Muscle layer of duodenum (tissue), 2 donors: ENCODE measurements around the gene CDC37.
"Not testable (repeated sequence)": the region's sequence is repeated elsewhere in the genome, so short reads cannot be mapped to it uniquely, and the experiment has no call there.

Experiments
- H3K27ac ChIP-seq: one replicate; pipeline ENCODE4 v1.7.0; 2013; ENCODE audit warnings: mild to moderate bottlenecking, low read length
- H3K27me3 ChIP-seq: one replicate; pipeline ENCODE4 v1.7.0; 2013; ENCODE audit warnings: low read depth, mild to moderate bottlenecking, control low read depth, low read length
- H3K36me3 ChIP-seq, 2 donors: one replicate each; pipeline ENCODE4 v1.7.0; 2013; ENCODE audit warnings: low read length in 2 of 2, control low read depth in 1 of 2, mild to moderate bottlenecking in 1 of 2; ENCODE audit not compliant: insufficient read depth in 2 of 2, control insufficient read depth in 1 of 2
- H3K4me1 ChIP-seq, 2 donors: one replicate each; pipeline ENCODE4 v1.7.0; 2013; ENCODE audit warnings: low read length in 2 of 2, mild to moderate bottlenecking in 2 of 2, control low read depth in 1 of 2, moderate library complexity in 1 of 2; ENCODE audit not compliant: insufficient read depth in 2 of 2, control insufficient read depth in 1 of 2
- H3K4me3 ChIP-seq, 2 donors: one replicate each; pipeline ENCODE4 v1.7.0; 2013; ENCODE audit warnings: low read length in 2 of 2, low read depth in 1 of 2, mild to moderate bottlenecking in 1 of 2
- H3K9me3 ChIP-seq, 2 donors: one replicate each; pipeline ENCODE4 v1.7.0; 2013; ENCODE audit warnings: low read length in 2 of 2, control low read depth in 1 of 2, mild to moderate bottlenecking in 1 of 2; ENCODE audit not compliant: control insufficient read depth in 1 of 2
- donor health status: healthy.

The CDC37 gene

DNA sequence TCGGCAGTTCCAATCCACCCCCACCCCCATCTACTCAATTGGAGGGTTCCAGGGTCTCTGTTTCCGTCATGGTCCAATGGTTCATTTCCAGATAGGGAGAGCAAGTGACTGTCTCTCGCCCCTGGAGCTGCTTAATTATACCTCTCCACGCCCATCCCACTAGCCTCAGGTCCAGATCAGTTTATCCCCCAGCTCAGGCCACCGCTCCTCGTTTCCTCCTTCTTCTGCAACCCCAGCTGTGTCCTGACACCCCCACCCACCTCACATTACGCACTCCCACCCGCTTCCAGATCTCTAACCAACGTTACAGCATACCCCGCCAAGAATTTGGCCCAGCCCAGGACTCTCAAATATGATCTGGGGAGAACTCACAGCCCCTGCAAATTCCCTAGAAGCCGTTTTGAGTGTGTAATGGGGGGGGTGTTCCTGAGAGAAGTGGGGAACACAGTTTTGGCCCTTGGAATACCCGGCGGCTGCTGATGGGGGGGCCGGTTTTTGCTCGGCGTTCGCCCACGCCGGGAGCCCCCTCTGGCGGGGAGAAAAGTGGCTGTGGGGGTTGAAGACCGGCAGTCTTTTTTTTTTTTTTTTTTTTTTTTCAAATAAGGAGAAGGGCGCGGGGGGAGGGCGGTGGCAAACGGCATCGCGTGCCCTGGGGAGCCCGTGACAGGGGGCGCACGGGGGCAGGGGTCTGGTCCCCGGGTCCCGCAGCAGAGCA lies 15.3 kb upstream of the CDC37 start:
- H3K27me3 ChIP-seq = peaks cover 51% of the 10 kb centered on the region
- peaks cover 0 to 40% of the 10 kb centered on the region in 2 donors for H3K4me1 ChIP-seq
- H3K4me3 ChIP-seq = peak overlapping the region in 1 of 2 donors; percentile 19
- H3K36me3 ChIP-seq = no peaks in the 10 kb centered on the region
- no peak overlapping the region for H3K27ac ChIP-seq
- H3K9me3 ChIP-seq = no peaks in the 10 kb centered on the region

DNA sequence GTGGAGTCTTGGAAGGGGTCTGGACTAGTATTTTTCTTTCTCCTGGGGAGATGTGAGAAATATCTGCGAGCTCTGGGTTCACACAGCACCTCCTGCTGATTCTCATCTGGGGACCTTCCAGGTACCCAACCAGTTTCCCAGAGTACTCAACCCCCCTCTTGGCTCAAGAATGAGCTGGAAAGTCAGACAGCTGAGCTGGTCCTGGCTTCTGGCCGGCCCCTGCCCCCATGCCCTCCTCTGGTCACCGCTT lies 14.8 kb upstream of the CDC37 start:
- Histone ChIP-seq H3K27ac (no peak overlapping the region), H3K27me3 (peaks cover 51% of the 10 kb centered on the region), H3K9me3 (no peaks in the 10 kb centered on the region), H3K36me3 (no peaks in the 10 kb centered on the region), H3K4me1 (peaks cover 0 to 40% of the 10 kb centered on the region in 2 donors), H3K4me3 (no peak overlapping the region)

DNA sequence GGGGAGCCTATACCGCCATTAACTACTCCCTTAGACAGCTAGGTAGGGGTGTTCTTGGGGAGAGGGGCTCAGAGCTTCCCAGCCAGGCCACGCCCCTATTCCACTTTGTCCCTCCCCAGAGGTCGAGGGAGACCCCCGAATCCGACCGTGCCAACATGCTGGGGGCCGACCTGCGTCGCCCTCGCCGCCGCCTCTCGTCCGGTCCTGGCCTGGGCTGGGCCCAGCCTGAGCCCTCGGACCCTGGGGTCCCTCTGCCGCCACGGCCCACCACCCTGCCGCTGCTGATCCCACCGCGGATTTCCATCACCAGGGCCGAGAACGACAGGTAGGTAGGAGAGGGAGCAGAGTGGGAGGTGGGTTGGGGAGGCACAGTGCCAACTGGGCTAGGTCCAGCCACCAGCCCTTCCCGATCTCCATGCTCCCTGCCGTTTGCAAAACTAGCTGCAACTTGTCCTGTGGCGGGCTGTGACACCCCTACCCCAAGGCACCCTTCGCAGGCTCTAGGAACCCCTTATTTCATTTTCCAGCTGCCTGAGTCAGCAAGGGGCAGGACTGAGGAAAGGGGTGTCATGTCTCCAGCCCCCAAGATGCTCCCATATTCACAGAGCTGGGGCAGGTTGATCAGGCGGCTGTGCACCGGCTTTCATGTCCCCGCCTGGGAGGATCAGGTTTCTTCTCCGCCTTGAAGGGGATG lies 14.3 kb upstream of the CDC37 start:
- H3K4me1 ChIP-seq = peaks cover 0 to 40% of the 10 kb centered on the region in 2 donors
- no peak overlapping the region for H3K27ac ChIP-seq
- peaks cover 48% of the 10 kb centered on the region for H3K27me3 ChIP-seq
- no peaks in the 10 kb centered on the region for H3K9me3 ChIP-seq
- H3K4me3 ChIP-seq = no peak overlapping the region
- H3K36me3 ChIP-seq = no peaks in the 10 kb centered on the region

DNA sequence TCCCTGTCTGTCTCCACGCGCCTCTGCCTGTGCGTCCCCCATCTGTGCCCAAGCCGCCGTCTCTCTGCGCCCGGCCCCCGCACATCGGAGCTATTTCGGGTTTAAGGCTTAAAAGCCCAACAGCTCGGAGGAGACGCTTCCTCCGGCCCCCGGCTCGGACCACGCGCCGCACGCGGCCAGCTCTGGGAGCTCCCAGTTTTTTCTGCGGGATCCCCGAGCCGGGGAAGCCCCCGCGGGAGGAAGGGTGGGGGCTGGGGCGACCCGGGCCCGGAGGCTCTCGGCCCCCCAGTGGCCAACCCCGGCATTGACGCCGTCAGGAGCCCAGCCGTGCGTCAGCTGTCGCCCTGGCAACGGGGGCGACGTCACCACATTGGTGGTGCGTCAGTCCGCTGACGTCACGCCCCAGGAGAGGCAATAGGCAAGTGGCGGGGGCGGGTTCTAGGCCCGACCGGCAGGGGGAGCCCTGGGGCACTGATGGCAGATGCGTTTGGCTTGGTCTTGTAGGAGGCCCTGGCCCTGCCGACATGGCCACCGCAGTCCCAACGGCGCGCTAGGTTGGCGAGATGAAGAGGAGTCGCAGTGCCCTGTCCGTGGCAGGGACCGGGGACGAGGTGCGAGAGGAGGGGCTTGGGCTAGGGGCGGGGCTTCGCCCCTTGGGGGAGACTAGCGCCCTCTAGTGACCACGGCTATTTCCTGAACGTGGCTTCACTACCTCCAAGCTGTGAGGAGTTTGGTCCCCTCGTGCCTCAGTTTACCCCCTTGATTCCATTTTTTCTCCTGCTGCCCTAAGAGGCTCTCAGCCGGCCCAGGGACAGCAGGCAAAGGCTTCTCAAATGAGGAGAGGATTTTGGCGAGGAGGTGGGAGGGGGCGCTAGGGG lies 13.3 kb upstream of the CDC37 start:
- H3K27ac ChIP-seq = no peak overlapping the region
- peaks cover 0 to 40% of the 10 kb centered on the region in 2 donors for H3K4me1 ChIP-seq
- no peaks in the 10 kb centered on the region for H3K9me3 ChIP-seq
- peak overlapping the region; percentile 16 to 54 for H3K4me3 ChIP-seq
- H3K36me3 ChIP-seq = no peaks in the 10 kb centered on the region
- H3K27me3 ChIP-seq = peaks cover 39% of the 10 kb centered on the region

DNA sequence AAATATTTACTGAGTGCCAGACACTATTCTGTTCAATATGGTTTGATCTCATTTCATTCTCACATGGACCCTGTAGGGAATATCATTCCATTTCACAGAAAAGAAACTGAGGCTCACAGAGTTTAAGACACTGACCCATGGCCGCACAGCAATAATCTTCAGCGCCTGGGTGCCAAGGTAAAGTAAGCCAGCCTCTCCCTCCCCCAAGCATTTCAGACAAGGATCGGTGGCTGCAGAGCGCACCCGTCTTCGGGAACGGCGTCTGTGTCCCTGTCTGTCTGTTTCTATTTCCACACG lies 12.7 kb upstream of the CDC37 start:
- H3K27me3 ChIP-seq = peaks cover 33% of the 10 kb centered on the region
- H3K27ac ChIP-seq = no peak overlapping the region
- peak overlapping the region in 1 of 2 donors; percentile 54 for H3K4me3 ChIP-seq
- no peaks in the 10 kb centered on the region for H3K9me3 ChIP-seq
- H3K36me3 ChIP-seq = no peaks in the 10 kb centered on the region
- H3K4me1 ChIP-seq = peaks cover 0 to 37% of the 10 kb centered on the region in 2 donors

DNA sequence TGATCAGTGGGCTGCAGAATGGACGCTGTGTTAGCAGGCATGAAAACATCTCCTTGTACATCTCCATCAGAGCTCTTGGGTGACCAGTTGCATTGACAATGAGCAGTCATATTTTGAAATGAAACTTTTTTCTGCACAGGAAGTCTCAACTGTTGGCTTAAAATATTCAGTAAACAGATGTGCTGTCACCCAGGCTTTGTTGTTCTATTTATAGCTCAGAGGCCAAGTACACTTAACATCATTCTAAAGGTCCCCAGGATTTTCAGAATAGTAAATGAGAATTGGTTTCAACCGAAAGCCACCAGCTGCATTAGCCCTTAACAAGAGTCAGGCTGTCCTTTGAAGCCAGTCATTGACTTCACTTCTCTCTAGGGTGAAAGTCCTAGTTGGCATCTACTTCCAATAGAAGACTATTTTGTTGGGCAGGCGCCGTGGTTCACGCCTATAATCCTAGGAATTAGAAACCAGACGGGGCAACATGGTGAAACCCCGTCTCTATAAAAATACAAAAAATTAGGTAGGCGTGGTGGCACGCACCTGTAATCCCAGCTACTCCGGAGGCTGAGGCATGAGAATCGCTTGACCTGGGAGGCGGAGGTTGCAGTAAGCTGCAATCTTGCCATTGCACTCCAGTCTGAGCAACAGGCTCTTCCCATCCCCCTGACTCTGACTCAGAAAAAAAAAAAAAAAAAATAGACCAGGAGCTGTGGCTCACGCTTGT lies 9.1 kb upstream of the CDC37 start:
- no peaks in the 10 kb centered on the region for H3K36me3 ChIP-seq
- no peak overlapping the region for H3K27ac ChIP-seq
- peaks cover 7% of the 10 kb centered on the region for H3K27me3 ChIP-seq
- peaks cover 0 to 12% of the 10 kb centered on the region in 2 donors for H3K4me1 ChIP-seq
- no peaks in the 10 kb centered on the region for H3K9me3 ChIP-seq
- no peak overlapping the region for H3K4me3 ChIP-seq

DNA sequence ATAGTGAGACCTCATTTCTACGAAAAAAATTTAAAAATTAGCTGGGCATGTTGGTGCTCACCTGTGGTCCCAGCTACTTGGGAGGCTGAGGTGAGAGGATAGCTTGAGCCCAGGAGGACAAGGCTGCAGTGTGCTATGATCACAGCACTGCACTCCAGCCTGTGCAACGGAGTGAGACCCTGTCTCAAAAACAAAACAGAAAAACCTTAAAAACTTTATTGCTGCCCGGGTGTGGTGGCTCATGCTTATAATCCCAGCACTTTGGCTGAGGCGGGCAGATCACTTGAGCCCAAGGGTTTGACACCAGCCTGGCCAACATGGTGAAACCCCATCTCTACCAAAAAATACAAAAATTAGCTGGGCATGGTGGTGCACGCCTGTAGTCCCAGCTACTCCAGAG lies 7.9 kb upstream of the CDC37 start:
- not testable (repeated sequence) for H3K27ac ChIP-seq, H3K27me3 ChIP-seq, H3K9me3 ChIP-seq, H3K36me3 ChIP-seq, H3K4me3 ChIP-seq, H3K4me1 ChIP-seq

DNA sequence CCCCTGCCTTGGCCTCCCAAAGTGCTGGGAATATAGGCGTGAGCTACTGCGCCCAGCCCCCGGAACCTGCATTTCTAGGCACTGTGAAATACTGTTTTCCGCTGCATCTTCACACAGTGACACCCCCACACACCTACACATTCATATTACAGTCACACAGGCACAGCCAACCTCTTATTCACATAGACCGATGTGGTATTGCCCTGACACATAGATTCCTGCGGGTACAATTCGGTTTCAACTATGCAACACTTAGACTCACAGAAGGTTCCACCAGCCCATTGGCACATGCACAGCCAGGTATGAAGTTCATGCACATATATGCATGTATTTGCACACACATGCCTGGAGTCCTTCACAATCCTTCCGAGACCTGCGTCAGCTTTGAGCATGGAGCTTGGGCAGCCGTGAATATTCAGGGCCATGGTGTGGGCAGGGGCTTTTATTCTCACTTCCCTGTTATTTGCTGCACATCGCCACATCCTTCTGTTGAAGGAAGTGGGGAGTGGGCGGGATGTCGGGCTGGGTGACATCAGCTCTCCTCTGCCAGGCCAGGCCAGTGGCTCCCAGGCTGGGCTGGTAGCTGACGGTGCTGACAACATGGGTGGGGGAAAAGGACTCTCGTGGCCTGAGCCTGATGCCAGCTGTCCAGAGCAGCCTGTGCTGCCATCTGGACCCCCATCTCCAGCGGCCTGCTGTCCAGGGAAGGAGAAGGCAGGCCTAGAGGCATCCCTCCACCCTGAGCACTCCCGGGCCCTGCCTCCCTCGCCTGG lies 5.4 kb upstream of the CDC37 start:
- Histone ChIP-seq H3K27ac (no peak overlapping the region), H3K36me3 (no peaks in the 10 kb centered on the region), H3K4me3 (no peak overlapping the region), H3K9me3 (no peaks in the 10 kb centered on the region), H3K27me3 (no peaks in the 10 kb centered on the region), H3K4me1 (peaks cover 0 to 13% of the 10 kb centered on the region in 2 donors)

DNA sequence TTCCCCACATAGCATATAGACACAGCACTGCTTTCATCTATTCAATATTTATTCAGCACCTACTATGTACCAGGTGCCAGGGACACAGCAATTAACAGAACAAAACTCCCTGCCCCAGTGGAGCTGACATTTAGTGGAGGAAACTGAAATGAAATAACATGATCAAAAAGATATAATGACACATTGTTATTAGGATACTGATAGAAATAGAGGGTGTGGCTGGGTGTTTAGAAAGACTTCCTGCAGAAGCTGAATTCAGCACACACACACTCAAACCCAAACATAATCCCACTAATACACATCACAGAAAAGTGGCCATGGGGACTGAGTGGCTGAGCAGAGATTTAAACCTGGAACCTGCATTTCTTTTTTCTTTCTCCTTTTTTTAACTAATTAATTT lies 3.8 kb upstream of the CDC37 start:
- H3K36me3 ChIP-seq = no peaks in the 10 kb centered on the region

DNA sequence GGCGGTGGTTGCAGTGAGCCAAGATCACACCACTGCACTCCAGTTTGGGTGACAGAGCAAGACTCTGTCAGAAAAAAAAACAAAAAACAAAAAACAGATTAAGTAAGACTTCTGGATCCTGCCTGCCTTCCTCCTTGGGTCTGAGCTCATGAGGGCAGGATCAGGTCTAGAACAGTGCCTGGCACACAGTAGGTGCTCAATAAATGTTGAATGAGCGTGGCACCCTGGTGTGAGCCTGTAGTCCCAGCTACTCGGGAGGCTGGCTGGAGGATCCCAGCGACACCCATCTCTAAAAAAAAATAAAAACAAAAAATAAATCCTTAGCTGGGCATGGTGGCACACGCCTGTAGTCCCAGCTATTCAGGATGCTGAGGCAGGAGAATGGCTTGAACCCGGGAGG lies 2.8 kb upstream of the CDC37 start:
- Histone ChIP-seq H3K27me3 (no peaks in the 10 kb centered on the region), H3K9me3 (no peaks in the 10 kb centered on the region), H3K4me1 (peaks cover 0 to 30% of the 10 kb centered on the region in 2 donors), H3K27ac (no peak overlapping the region), H3K4me3 (no peak overlapping the region), H3K36me3 (no peaks in the 10 kb centered on the region)

More for the DNA sequence above, 3.8 kb upstream of the CDC37 start:
- Histone ChIP-seq H3K4me1 (peaks cover 0 to 21% of the 10 kb centered on the region in 2 donors), H3K27me3 (no peaks in the 10 kb centered on the region), H3K4me3 (no peak overlapping the region), H3K9me3 (no peaks in the 10 kb centered on the region), H3K27ac (no peak overlapping the region)
